GM19025 (cell line): ENCODE measurements around the gene PARVB.

Experiments
- ATAC-seq: cut with Tn5 transposase; IDR thresholded peaks from one replicate; pipeline ENCODE4 v1.9.1; 2021; ENCODE audit warnings: mild to moderate bottlenecking, low read depth, moderate library complexity; ENCODE audit not compliant: unreplicated experiment

The PARVB gene

DNA sequence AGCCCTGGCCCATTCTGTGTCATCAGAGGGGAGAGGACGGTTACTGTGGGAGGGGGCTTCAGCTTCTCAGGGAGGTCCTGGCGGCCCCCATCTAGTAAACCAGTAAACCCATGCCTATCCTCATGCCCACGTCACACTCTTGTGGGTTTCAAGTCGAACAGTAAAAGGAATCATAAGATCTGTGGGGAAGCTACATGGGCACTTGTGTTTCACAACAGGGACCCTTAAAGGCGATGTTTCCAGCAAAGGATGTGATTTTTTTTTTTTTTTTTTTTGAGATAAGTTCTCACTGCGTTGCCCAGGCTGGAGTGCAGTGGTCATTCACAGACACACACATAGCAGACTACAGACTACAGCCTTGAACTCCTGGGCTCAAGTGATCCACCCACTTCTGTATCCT lies 147.5 kb downstream of the PARVB start:
- ATAC-seq: no peak

DNA sequence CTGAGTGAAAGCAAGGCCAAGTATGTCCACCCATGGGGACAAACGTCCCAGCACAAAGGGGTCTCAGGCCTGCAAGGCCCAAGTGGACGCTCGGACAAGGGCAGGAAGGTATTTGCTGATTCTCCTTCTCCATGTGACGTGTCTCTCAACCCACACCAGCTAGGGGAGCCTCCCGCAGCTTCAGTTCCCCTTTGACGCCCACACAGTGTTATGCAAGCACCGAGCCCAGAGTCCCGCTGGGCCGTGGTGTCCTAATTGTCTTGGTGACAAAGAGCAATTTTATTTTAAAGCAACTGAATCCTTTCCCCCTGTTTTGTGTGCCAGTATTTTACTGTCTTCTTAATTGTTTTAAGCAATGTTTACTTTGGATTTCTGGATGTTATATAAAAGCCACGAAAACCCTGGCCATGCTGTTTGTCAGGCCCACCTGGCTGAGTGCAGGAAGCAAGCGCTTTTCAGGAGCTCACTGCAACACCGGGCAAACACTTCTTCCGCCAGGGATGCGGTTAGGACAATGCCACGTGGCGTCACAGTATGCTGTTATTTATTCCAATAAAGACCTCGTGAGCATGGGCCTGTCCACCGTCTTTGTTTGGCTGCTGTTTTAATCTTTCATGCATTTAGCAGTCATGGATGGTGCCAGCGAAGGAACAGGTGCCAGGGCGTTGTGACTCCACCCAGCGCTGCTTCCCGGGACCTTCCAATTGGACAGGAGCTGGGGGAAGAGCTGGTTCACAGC lies 148.4 kb downstream of the PARVB start:
- ATAC-seq: no peak

DNA sequence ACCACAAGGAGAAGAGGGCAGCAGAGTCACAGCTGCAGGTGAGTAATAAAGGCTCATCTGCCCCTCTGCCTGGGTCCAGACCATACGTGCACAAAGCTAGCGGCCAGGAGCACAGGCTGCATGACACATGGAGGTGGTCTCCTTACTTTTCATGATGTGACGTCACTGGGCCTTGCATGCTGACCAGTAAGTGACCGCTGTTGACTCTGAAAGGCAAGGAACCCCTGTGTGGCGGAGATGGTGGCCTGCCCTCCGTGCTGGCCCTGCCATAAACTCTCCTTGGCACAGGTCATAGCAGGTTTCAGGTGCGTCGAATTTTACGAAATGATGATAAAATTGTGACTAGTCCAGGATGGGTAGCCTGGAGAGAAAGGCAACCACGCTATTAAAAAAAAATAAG lies 149.1 kb downstream of the PARVB start:
- no peak for ATAC-seq

DNA sequence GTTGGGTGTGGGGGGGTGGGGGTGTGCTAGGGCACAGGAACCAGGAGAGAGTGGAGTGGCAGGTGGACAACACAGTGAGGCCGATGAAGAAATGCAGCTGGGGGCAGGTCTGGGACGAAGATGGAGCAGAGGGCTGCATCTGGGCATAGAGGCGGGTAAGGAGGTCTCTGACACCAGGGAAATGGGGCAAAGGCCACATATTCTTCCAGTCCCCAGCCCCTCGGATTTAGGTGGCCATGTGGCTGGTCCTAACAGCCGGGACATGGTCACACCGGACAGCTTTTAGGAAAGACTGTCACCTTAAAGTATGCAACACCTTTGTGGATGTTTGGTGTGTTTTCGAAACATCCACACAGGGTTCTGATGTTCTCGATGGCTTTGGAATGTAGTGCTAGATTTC lies 151.6 kb downstream of the PARVB start:
- no peak for ATAC-seq

DNA sequence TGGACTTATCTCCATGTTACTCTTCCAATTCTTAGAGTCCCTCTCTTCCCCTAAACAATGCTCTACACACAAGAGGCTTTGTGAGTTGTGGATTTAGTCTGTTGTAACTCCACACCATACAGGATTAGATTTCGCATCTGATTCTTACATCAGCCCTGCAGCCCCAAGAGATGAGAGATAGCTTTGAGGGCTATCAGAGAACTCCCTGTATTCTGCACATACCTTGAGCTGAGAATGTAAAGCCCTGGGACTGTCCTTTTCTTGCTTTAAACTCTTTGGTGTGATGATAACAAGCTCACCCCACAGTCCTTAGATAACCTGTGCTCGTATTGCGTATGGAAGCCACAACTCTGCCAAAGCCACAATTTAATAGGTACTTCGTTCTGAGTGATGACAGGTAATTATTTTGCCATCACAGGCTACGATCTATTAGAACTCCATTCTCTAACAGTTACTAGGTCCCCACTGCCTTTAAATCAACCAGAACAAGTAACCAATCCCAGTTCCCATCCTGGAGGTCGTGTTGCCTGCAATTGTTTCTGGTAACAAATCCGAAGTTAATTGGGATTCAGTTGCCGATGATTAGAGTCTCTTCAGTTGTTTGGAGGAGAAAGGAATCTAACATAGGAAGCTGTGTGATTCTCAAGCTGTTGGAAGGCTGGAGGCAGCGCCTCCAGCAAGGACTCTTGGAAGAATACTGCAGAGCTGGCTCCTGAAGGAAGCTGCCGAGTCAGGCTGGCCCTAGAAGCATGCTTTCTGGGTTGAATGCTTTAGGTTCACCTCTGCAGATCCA lies 155.3 kb downstream of the PARVB start:
- ATAC-seq: no peak

DNA sequence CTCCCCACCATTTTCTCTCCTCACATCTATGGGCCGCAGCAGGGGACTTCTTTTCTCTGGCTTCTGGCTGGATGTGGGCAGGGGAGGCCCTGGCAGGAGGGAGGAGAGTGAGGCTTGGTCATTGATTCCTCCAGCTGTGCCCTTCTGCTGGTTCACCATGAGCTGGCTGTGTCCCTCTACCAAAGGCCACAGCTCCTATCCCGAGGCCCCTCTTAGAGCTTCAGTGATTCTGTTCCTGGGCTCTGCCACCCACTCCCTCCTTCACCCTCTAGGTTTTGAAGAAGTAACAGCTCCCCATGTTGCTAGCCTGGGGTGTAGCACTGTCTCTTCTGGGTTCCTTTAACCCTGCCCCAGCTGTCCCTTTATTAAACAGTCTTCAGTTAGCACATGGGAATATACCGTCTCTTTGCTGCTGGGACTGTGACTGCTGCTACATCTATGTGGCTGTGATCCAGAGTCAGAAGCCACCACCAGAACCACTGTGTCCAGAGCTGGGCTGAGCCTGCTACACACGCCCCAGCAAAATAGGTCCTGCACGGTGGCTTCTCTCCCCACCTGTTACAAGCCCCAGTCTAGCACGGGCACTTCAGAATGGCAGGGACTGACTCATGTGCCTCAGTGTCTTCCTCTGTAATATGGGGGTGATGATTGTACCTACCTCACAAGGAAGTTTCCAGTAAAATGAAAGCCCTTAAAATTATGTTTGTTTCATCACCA lies 156.0 kb downstream of the PARVB start:
- no peak for ATAC-seq

DNA sequence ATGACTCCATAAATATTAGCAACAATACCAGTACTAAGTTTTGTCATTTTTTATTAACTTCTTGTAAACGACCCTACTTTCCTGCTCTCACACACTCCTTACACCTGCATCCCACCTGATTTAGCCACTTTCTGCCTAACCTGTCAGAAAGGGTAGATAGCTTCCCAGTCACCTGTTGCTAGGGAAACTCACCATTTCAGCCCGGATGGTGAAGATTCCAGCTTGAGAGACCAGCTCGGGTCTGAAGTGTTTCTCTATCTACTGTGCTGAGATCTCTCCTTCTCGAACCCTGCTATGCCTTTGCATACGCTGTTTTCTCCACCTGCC lies 156.6 kb downstream of the PARVB start, which contains the start of gene PARVG:
Gene PARVG (plus strand): TSS at position 220 of the 327 bp plus-strand sequence. CDS start 2,405 bp downstream, outside the sequence.
- no peak for ATAC-seq

DNA sequence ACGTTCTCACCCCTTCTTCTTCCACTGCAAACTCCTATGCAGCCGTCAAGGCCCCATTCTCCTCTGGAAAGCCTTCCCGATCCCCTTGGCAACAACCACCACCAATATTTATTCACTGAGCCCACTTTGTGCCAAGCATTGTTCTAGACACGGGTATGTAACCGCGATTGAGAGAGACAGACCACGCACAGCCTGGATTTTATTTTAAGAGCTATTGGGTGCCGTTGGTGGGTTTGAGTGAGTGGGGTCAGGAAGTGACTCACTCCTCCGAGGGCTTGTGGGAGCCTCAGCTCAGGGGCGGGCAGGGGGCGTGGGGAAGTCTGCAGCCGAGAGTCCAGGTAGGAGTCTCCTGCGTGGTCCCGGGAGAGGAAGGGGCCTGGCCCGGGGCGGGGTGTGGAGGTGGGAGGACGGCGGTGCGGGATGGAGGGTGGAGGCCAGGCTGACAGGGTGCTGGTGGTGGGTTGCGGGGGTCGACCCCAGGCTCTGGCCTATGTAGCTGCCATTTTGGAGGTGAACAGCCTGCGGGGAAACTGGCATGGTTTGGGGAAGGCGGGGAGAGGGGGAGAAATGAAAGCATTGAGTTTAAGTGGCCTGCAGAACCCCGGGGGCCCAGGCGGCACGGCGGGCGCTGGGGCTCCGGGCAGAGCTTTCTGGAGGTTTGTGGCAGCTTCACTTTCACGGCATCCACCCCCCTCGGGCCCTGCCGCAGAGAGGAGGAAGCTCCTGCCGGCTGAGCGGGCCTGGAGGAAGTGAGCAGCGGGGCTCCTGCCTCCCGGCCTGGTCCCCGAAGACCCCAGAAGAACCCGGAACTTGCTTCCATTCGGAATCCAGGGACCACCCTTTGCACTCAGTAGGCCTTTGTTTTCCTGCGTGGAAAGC lies 157.2 kb downstream of the PARVB start:
- ATAC-seq: no peak

DNA sequence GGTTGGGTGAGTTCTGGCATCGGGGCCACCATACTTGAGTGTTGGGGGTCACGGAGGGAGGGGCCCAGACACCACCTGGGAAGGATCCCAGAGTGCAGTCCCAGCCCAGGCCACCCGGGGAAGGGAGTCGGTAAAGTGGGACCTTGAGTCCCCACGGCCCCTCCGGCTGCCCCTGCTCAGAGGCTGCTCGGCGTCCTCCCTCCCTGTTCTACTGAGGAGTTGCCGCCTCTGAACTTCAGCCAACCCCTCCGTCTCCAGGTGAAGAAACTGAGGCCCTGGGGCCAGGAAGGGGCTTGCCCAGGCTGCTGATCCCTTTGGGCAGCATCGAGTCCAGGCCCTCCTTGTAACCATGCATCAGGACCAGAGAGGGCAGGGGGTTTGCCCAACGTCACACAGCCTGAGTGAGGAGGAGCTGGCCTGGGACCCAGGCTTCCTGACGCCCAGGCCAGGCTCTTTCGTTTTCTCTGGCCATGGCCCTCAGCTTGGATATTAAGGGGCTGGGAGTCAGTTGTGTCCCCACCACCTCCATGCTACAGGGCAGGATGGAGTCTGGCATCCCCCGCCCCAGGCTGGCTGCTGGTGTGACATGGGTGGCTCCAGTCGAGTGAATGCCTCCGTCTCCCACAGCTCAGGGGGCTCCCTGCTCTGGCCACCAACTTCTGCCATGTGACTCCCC lies 157.9 kb downstream of the PARVB start:
- no peak for ATAC-seq

DNA sequence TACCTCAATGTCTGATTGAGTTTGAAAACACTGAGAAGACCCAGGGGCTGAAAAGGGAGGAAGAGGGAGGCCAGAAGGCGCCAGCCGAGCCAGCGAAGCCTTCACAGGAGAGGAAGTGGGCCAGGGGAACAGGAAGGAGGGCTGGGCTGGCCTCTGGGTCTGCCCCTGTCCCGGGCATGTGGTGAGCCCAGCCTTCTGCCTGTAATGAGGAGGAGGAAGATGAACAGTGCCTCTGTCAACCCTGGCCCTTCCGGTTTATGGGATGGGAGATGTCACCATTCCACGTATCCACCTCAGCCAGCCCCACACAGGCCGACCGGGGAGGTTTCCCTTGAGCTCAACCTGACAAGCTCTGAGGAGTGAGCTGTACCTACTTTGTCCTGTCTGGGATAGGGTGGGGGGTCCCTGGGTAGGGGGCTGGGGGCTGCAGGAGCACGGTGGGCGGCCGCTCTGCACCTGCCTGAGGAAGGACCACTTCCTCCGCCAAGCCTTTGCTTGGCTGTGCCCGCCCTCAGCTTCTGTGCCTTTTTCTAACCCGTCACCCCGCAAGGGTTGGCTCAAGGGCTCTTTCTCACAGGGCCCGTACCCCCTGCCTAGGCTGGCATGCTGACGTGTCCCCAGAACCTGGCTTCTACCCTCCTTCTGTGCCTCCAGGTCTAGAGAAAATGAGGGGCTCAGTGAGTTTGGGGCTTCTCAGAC lies 158.6 kb downstream of the PARVB start:
- no peak for ATAC-seq

DNA sequence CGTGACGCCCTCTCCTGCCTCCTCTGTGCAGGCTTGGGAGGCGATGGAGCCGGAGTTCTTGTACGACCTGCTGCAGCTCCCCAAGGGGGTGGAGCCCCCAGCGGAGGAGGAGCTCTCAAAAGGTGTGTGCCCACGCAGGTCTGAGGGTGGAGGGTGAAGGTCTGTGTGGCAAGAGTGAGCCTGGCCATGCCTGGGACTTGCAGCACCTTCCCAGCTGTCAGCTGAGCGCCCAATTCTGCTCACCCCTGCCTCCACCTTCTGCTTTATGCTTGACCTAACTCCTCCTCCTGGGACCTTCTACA lies 159.1 kb downstream of the PARVB start:
- ATAC-seq: no peak

DNA sequence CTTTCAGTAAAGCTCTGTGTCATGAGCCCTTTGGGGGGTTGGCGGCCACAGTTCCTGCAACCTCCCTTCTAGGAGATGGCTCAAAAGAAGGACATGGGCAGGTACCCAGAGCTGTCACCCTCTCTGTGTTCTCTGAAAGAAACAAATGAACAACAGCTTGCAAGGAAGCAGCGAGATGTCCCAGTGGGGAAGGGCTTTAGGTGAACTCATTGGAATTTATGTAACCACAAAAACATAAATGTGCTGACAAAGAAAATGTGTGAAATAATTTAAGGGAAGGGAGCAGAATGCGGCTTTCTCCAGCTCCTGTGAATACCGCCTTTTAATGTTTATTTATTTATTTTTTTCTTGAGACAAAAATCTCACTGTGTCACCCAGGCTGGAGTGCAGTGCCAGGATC lies 159.9 kb downstream of the PARVB start:
- no peak for ATAC-seq

DNA sequence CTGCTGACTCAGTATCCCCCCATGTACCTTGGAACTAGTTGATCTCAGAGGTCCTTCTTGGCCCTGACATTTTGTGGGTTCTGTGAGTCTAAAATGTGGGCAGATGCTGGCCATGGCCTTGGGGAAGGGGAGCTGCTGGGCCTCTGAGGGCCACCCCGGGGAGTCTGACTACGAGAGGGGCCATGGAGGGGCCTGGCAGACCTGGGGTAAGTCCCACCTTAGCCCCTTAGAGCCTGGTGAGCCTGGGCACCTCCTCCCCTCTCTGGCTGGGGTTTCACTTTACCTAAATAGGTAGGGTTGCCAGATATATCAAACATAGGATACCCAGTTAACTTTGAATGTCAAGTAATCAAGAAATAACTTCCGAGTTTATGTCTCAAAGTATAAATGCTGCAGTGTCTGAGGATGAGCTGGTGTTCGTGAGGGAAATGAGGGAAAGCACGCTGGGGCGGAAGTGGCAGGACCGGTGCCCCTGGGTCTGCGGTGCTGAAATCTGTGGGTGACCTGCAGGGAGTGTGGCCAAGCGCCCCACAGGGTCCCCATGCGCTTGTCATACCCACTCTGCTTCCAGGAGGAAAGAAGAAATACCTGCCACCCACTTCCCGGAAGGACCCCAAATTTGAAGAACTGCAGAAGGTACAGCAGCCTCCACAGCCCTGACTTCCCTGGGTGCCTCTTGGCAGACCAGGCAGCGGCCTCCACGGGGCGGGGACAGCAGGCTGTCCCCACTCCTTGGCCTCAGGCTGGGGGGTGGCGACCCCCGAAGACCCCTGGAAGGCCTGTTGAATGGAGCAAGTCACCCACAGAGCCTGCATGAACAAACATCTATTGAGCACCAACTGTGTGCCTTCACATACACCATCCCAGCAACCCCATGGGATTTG lies 161.4 kb downstream of the PARVB start:
- ATAC-seq: no peak

DNA sequence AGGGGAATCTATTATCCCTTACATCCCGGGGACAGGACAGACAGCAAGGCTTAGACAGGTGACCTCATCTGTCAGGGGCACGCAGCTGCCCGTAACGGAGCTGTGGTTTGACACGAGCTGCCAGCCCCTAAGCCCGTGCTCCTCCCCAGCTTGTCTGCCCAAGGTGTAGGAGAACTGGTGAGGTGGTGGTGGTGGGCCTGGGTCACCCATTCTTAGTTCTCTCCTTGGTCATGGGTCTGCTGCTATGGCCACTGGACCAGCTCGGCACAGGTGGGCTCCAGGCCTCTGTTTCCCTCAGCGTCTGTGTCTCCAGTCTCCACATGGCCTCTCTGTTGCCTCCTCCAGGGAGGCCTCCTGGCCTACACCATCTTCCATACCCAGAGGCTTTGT lies 162.0 kb downstream of the PARVB start:
- ATAC-seq: no peak

DNA sequence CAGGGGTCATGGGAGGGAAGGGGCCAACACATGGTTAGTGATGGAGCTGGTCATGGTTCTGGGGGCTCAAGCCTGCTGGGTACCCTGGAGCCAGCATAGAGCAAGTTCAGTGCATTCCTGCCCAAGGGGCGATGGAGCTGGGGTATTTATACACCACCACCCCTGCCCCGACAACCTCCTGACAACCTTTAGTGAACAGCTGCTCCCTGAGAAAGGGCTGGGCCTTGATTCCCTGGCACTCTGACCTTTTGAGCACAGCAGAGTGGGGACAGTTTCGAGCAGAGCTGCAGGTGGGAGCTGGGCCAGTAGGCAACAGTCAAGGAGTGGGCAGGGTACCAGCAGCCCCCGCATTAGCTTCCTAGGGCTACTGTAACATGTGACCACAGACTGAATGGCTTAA lies 162.6 kb downstream of the PARVB start:
- ATAC-seq: no peak

DNA sequence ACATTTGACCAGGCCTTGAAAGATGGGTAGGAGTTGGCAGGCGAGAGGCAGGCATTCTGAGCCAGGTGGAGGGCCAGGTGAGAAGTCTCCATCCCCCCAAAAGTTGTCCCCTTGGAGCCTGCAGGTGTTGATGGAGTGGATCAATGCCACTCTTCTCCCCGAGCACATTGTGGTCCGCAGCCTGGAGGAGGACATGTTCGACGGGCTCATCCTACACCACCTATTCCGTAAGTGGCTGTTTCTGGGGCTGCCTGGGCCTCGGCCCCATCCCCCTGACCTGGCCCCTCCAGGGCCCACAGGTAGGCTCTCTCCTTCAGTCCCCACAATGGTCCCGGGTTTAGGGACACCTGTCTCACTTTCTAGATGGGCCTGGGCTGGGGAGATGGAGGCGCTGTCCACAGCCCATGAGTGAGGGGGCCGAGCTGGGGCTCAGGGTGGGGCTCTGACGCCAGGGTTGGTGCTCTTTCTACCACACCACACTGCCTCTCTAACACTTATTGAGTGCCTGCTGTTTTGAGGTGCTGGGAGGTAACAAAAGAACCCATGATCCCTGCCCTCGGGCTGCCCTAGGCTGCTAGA lies 163.6 kb downstream of the PARVB start:
- no peak for ATAC-seq

DNA sequence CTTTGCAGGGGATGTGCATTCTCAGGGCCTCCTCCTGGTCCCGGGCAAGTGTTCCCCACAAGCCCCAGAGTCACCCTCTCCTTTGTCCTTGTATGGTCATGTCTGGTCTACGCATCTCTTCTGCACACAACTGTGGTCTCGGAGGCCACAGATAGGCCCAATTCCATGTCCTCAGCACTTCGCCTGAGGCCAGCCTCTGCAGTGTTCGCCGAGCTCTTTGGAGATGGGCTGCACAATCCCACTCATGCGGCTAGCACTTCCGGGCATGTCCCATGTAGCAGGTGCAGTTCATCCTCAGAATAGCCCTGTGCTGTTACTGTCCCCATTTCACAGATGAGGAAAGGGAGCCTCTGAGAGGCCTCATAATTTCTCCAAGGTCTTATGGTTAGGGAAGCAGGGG lies 164.2 kb downstream of the PARVB start:
- ATAC-seq: no peak

DNA sequence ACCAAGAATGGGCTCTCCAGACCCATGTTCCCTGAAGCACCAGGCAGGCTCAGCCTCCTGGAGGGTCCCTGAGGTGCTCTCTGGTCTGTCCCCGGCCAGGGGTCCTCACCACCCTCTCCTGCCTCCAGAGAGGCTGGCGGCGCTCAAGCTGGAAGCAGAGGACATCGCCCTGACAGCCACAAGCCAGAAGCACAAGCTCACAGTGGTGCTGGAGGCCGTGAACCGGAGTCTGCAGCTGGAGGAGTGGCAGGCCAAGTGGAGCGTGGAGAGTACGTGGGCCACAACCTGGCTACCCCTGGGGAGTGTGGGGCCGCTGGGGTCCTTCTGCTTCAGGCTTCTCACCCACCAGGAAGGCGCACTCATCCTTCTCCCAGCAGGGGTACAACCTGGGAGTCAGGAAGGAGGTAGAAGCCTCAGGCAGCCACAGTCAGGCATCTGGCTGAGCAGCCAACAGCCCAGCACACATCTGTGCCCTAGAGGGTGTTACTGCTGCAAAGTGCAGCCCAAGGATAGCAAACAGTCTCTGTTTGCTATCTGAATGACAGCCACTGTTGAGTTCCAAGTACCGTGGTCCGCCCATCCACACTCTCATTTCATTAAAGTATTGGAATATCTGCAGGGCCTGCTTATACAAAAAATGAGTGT lies 165.0 kb downstream of the PARVB start:
- no peak for ATAC-seq
